SK-N-MC (cell line): ENCODE measurements around the gene SOCS7.

Experiments
- EZH2 ChIP-seq: fragments of 200-600 bp; sonication (generic); IDR thresholded peaks from one replicate; pipeline ENCODE4 v1.6.1; 2017; ENCODE audit warnings: antibody characterized with exemption
- POLR2AphosphoS5 ChIP-seq: IDR thresholded peaks from 2 replicates; pipeline ENCODE4 v1.6.1; 2012; ENCODE audit warnings: mild to moderate bottlenecking, low read depth, low read length, borderline replicate concordance

- TF ChIP-seq POLR2AphosphoS5 (no peak; the same call in 1 of the 2 replicates), EZH2 (no peak)
Observed at GRCh38 chr17:38454532-38454931, 102.9 kb downstream of the SOCS7 start.
